ENCODE measurements around the gene CUX1.

The CUX1 gene

DNA sequence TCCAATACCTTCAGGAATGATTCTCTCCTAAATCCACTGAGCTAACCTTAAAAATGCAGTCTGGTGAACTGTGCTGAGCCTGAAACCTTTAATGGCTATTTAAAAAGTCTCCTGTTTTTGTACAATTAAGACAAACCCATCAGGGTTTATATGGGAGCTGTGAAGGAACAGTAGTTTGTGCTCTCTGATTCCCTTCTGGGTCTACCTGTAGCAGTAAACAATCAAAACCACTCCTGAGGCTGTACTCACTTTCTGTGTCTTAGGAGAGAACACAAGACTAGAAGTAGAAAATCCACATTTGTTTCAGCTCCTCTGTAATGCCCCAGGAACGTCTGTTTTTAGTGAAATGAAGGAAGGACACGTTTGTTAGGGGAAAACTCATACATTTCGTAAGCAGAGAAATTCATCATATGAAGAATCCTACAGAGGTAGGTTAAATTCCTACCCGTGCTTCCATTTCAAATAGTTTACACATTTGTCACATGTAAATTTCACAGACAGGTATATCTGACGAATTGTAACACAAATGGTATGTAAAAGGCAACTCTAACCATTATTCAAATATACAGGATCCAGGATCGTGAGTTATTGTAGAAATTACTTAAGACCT is 2.6 kb downstream of the CUX1 start:
- TF ChIP-seq, protein P1, sequence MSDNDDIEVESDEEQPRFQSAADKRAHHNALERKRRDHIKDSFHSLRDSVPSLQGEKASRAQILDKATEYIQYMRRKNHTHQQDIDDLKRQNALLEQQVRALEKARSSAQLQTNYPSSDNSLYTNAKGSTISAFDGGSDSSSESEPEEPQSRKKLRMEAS (IDR thresholded peaks at IDR 0.05): no peak
- TF ChIP-seq, protein P2, sequence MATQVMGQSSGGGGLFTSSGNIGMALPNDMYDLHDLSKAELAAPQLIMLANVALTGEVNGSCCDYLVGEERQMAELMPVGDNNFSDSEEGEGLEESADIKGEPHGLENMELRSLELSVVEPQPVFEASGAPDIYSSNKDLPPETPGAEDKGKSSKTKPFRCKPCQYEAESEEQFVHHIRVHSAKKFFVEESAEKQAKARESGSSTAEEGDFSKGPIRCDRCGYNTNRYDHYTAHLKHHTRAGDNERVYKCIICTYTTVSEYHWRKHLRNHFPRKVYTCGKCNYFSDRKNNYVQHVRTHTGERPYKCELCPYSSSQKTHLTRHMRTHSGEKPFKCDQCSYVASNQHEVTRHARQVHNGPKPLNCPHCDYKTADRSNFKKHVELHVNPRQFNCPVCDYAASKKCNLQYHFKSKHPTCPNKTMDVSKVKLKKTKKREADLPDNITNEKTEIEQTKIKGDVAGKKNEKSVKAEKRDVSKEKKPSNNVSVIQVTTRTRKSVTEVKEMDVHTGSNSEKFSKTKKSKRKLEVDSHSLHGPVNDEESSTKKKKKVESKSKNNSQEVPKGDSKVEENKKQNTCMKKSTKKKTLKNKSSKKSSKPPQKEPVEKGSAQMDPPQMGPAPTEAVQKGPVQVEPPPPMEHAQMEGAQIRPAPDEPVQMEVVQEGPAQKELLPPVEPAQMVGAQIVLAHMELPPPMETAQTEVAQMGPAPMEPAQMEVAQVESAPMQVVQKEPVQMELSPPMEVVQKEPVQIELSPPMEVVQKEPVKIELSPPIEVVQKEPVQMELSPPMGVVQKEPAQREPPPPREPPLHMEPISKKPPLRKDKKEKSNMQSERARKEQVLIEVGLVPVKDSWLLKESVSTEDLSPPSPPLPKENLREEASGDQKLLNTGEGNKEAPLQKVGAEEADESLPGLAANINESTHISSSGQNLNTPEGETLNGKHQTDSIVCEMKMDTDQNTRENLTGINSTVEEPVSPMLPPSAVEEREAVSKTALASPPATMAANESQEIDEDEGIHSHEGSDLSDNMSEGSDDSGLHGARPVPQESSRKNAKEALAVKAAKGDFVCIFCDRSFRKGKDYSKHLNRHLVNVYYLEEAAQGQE (IDR thresholded peaks at IDR 0.05; ENCODE audit: low read depth): no peak
- TF ChIP-seq RAD21 (IDR thresholded peaks at IDR 0.05; ENCODE audit: low read depth): no peak
- TF ChIP-seq CREB1 (IDR thresholded peaks at IDR 0.05; ENCODE audit: low read depth): no peak
- no peak for TF ChIP-seq TCF12 (IDR thresholded peaks at IDR 0.05; ENCODE audit: low read depth)
- TF ChIP-seq CEBPB (IDR thresholded peaks at IDR 0.05): no peak
- TF ChIP-seq EP300 (IDR thresholded peaks at IDR 0.05; ENCODE audit: borderline replicate concordance): no peak
- TF ChIP-seq USF1 (IDR thresholded peaks at IDR 0.05): no peak
- no peak for TF ChIP-seq TEAD4 (IDR thresholded peaks at IDR 0.05)

GRCh38 chr7:101820703-101821102 is 3.3 kb downstream of the CUX1 start:
- TF ChIP-seq TEAD4 (IDR thresholded peaks at IDR 0.05) (no peak), ZBTB7A (IDR thresholded peaks at IDR 0.05; ENCODE audit: low read depth) (no peak), USF1 (IDR thresholded peaks at IDR 0.05) (no peak), NFIC (IDR thresholded peaks at IDR 0.05) (no peak), CEBPB (IDR thresholded peaks at IDR 0.05) (no peak), CREB1 (IDR thresholded peaks at IDR 0.05; ENCODE audit: low read depth) (no peak), EGR1 (IDR thresholded peaks at IDR 0.05) (no peak), EP300 (IDR thresholded peaks at IDR 0.05; ENCODE audit: borderline replicate concordance) (no peak)
- TF ChIP-seq, protein P2 (IDR thresholded peaks at IDR 0.05; ENCODE audit: low read depth): no peak
- TF ChIP-seq, protein P1 (IDR thresholded peaks at IDR 0.05): no peak

GRCh38 chr7:101823096-101823495 is 5.7 kb downstream of the CUX1 start:
- TF ChIP-seq, protein P2 (IDR thresholded peaks at IDR 0.05; ENCODE audit: low read depth): no peak

GRCh38 chr7:101823596-101823995 is 6.2 kb downstream of the CUX1 start:
- TF ChIP-seq NFIC (IDR thresholded peaks at IDR 0.05) (no peak), TEAD4 (IDR thresholded peaks at IDR 0.05) (no peak), YY1 (IDR thresholded peaks at IDR 0.05; ENCODE audit: low read depth) (no peak), ZBTB7A (IDR thresholded peaks at IDR 0.05; ENCODE audit: low read depth) (no peak), CEBPB (IDR thresholded peaks at IDR 0.05) (peak; percentile 72), EP300 (IDR thresholded peaks at IDR 0.05; ENCODE audit: borderline replicate concordance) (no peak)

- TF ChIP-seq, protein P2 (IDR thresholded peaks at IDR 0.05; ENCODE audit: low read depth): no peak
- TF ChIP-seq TCF12 (IDR thresholded peaks at IDR 0.05; ENCODE audit: low read depth) (no peak), CEBPB (IDR thresholded peaks at IDR 0.05) (no peak), FOXM1 (IDR thresholded peaks at IDR 0.05; ENCODE audit: borderline replicate concordance, low read depth) (no peak), RAD21 (IDR thresholded peaks at IDR 0.05; ENCODE audit: low read depth) (no peak), CREB1 (IDR thresholded peaks at IDR 0.05; ENCODE audit: low read depth) (no peak), EGR1 (IDR thresholded peaks at IDR 0.05) (no peak), ZBTB7A (IDR thresholded peaks at IDR 0.05; ENCODE audit: low read depth) (no peak), EP300 (IDR thresholded peaks at IDR 0.05; ENCODE audit: borderline replicate concordance) (no peak), USF1 (IDR thresholded peaks at IDR 0.05) (no peak), TAF1 (IDR thresholded peaks at IDR 0.05; ENCODE audit: low read depth) (no peak), NFIC (IDR thresholded peaks at IDR 0.05) (no peak), YY1 (IDR thresholded peaks at IDR 0.05; ENCODE audit: low read depth) (no peak), TEAD4 (IDR thresholded peaks at IDR 0.05) (no peak)
- TF ChIP-seq, protein P1 (IDR thresholded peaks at IDR 0.05): no peak
Measured at GRCh38 chr7:101824440-101824839, 7.0 kb downstream of the CUX1 start.
